ENCODE data around the gene NCOR1. TPM values are rescaled to one million over a fixed set of nuclear protein-coding genes. Genes with fewer than 3 reads are reported as not detected.
A peak's percentile ranks its signal among the peaks of the same experiment; 100 is the strongest.

NCOR1 gene
- total and polyA plus RNA-seq, 4 experiments from 2014 or later = 26.4 to 169 (median 162) TPM

DNA sequence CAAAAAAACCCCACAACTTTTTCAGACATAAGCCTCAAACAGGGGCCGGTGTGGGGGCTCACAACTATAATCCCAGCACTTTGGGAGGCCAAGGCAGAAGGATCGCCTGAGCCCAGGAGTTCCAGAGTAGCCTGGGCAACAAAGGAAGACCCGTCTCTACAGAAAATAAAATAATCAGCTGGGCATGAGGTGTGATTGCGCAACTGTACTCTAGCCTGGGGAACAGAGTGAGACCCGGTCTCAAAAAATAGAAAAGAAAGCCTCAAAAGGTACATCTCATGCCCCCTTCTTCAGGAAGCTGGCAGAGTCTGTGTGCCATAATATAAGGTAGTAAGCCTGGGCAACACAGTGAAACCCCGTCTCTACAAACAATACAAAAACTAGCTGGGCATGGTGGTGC is 219.0 kb downstream of the NCOR1 start:
- H3K27ac Mint-ChIP-seq = no peak overlapping the region
- no peak overlapping the region for H3K4me3 Mint-ChIP-seq
- no peak overlapping the region for H3K4me3 ChIP-seq (ENCODE audit: low read length in 2 of 2)
- no peaks in the 10 kb centered on the region for H3K9me3 ChIP-seq (ENCODE audit: control insufficient read depth in 1 of 2, low read length in 2 of 2)
- peaks cover 16 to 32% (median 22%) of the 10 kb centered on the region in 4 donors for H3K4me1 Mint-ChIP-seq
- DNase-seq = no peak
- ChIA-PET POLR2A (ENCODE audit: partially characterized antibody) (interaction anchor here (0.6 kb wide), 1 partner anchor 604 kb away, joined by 4 read pairs; no protein-coding TSS in a partner anchor), CTCF (ENCODE audit: partially characterized antibody) (interaction anchor here (0.9 to 1.1 kb wide), 2 partner anchors 8 to 168 kb away, joined by 3 to 4 read pairs; no protein-coding TSS in a partner anchor)
- intact Hi-C loops (cut with micrococcal nuclease) = loop anchor here (5.0 kb wide), 1 partner anchor 144 kb away; no protein-coding TSS in a partner anchor
- H3K36me3 ChIP-seq (ENCODE audit: insufficient read depth, low read length) = peaks cover 5% of the 10 kb centered on the region
- no peaks in the 10 kb centered on the region for H3K27me3 ChIP-seq (ENCODE audit: insufficient read depth, low read length)
- no peaks in the 10 kb centered on the region for H3K9me3 Mint-ChIP-seq
- peaks cover 22% of the 10 kb centered on the region for H3K4me1 ChIP-seq (ENCODE audit: insufficient read depth, low read length)
- no peaks in the 10 kb centered on the region for H3K27me3 Mint-ChIP-seq
- H3K36me3 Mint-ChIP-seq = peaks cover 11 to 34% of the 10 kb centered on the region in 2 donors
- H3K27ac ChIP-seq (ENCODE audit: low read depth, low read length) = no peak overlapping the region

DNA sequence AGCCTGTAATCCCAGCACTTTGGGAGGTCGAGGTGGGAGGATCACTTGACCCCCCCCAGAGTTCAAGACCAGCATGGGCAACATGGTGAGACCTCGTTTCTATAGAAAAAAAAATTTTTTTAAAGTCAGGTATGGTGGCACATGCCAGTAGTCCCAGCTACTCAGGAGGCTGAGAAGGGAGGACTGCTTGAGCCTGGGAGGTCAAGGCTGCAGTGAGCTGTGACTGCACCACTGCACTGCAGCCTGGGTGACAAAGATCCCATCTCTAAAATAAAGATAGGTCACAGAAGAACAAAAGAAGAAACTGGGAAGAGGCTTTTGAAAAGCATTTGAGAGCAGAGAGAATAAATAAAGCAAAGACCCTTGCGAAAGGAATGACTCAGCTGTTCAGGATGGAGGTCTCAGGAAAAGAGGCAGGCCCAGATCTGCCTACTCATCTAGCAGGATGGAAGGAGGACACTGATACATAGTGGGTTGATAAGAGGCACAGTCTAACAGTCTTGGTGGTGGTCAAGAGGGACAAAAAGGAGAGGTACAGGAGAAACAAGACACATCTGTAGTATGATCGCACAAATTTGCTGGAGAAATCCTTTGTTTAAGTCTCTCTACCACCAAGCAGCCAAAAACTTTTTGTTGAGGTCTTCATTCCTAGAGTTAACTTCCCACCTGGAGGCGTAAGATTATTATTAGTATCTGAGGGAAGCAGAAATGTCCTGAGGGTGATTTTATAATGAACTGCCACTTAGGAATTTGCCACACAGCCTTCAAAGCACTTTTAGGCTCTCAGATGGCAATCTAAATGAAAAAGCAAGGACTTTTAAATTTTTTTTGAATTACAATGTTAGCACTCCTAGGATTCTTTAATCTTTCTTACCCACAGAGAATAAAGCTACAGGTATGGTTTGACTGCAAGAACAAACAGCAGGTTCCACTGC is 233.4 kb downstream of the NCOR1 start:
- Mint-ChIP-seq H3K27ac (peak overlapping the region in 3 of 7 donors; percentile 28 to 89 (median 52)), H3K9me3 (no peaks in the 10 kb centered on the region), H3K4me3 (no peak overlapping the region), H3K36me3 (peaks cover 54 to 68% of the 10 kb centered on the region in 2 donors), H3K27me3 (no peaks in the 10 kb centered on the region), H3K4me1 (peaks cover 0 to 4% (median 2%) of the 10 kb centered on the region in 4 donors)
- Histone ChIP-seq H3K36me3 (ENCODE audit: insufficient read depth, low read length) (peaks cover 24% of the 10 kb centered on the region), H3K27ac (ENCODE audit: low read depth, low read length) (no peak overlapping the region), H3K27me3 (ENCODE audit: insufficient read depth, low read length) (no peaks in the 10 kb centered on the region), H3K4me3 (ENCODE audit: low read length in 2 of 2) (no peak overlapping the region), H3K9me3 (ENCODE audit: control insufficient read depth in 1 of 2, low read length in 2 of 2) (no peaks in the 10 kb centered on the region), H3K4me1 (ENCODE audit: insufficient read depth, low read length) (no peaks in the 10 kb centered on the region)
- ChIA-PET POLR2A (ENCODE audit: partially characterized antibody) (no interaction called here), CTCF (ENCODE audit: partially characterized antibody) (no interaction called here)
- intact Hi-C loops (cut with micrococcal nuclease) = no loop called here
- no peak for DNase-seq

DNA sequence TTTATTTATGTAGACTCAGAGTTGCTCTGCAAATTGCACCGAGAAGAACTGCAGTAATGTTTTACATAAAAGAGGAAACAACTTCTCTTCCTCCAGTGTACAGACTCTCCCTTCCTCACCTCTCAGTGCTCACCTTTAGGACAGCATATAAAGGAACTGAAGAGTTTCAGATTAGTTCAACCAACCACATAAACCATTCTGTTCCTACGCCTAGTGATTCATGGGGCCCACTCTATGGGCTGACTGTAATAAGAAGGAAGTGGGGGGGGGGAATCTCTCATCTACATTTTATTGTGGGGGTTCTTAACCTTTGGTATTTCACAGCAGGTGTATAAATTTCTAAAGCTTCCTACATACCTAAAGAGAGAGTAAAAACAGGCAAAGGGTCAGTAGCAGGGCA is 234.1 kb downstream of the NCOR1 start:
- POLR2A ChIA-PET (ENCODE audit: partially characterized antibody) = no interaction called here
- no peak overlapping the region for H3K27ac ChIP-seq (ENCODE audit: low read depth, low read length)
- DNase-seq = no peak
- Mint-ChIP-seq H3K4me1 (peaks cover 0 to 4% (median 3%) of the 10 kb centered on the region in 4 donors), H3K27ac (peak overlapping the region in 3 of 7 donors; percentile 21 to 50 (median 35)), H3K9me3 (no peaks in the 10 kb centered on the region), H3K36me3 (peaks cover 52 to 66% of the 10 kb centered on the region in 2 donors), H3K4me3 (no peak overlapping the region), H3K27me3 (no peaks in the 10 kb centered on the region)
- no peak overlapping the region for H3K4me3 ChIP-seq (ENCODE audit: low read length in 2 of 2)
- H3K4me1 ChIP-seq (ENCODE audit: insufficient read depth, low read length) = no peaks in the 10 kb centered on the region
- intact Hi-C loops (cut with micrococcal nuclease) = no loop called here
- no peaks in the 10 kb centered on the region for H3K27me3 ChIP-seq (ENCODE audit: insufficient read depth, low read length)
- peaks cover 24% of the 10 kb centered on the region for H3K36me3 ChIP-seq (ENCODE audit: insufficient read depth, low read length)
- CTCF ChIA-PET (ENCODE audit: partially characterized antibody) = no interaction called here
- no peaks in the 10 kb centered on the region for H3K9me3 ChIP-seq (ENCODE audit: control insufficient read depth in 1 of 2, low read length in 2 of 2)

Other genes starting within 250 kb of the NCOR1 start
- 10 to 100 TPM; 30.2 to 30.9 TPM for gene ZSWIM7, start 215.8 kb downstream of the NCOR1 start, total RNA-seq
- 10 to 100 TPM; 56.9 to 66.5 TPM for gene ZSWIM7, start 215.8 kb downstream of the NCOR1 start, polyA plus RNA-seq
- 10 to 100 TPM; 34.1 to 36.3 TPM for gene TTC19, start 215.7 kb downstream of the NCOR1 start, total RNA-seq
- 10 to 100 TPM; 38.0 to 61.4 TPM for gene TTC19, start 215.7 kb downstream of the NCOR1 start, polyA plus RNA-seq
- gene PIGL, start 1.7 kb upstream of the NCOR1 start, total RNA-seq = 10 to 100 TPM; 71.0 to 71.1 TPM
- 10 to 100 TPM in 1 of 2 donors, 1 to 10 TPM in 1; 8.1 to 17.0 TPM for gene PIGL, start 1.7 kb upstream of the NCOR1 start, polyA plus RNA-seq
- gene CENPV, start 137.9 kb upstream of the NCOR1 start, total RNA-seq = 1 to 10 TPM; 8.4 to 8.6 TPM
- gene CENPV, start 137.9 kb upstream of the NCOR1 start, polyA plus RNA-seq = 10 to 100 TPM; 11.3 to 18.1 TPM
- 100 to 1,000 TPM; 523 to 560 TPM for gene UBB, start 165.6 kb upstream of the NCOR1 start, total RNA-seq
- gene UBB, start 165.6 kb upstream of the NCOR1 start, polyA plus RNA-seq = 1,000 to 10,000 TPM; 1,629 to 1,970 TPM
- gene TRPV2, start 200.0 kb upstream of the NCOR1 start, total RNA-seq = 100 to 1,000 TPM in 1 of 2 experiments, 10 to 100 TPM in 1; 95.0 to 101 TPM
- gene TRPV2, start 200.0 kb upstream of the NCOR1 start, polyA plus RNA-seq = 100 to 1,000 TPM; 118 to 127 TPM